Activated CD4-positive, alpha-beta memory T cell treated with anti-CD3 and anti-CD28 coated beads for 36 hours (primary cell): Measurements from ENCODE around the gene UBIAD1. TPM values are rescaled to one million over a fixed set of nuclear protein-coding genes. Genes with fewer than 3 reads are reported as not detected.
"Not testable (repeated sequence)": the region's sequence is repeated elsewhere in the genome, so short reads cannot be mapped to it uniquely, and the experiment has no call there.

ENCODE experiments used
- CTCF ChIA-PET: fragments of 350-600 bp; sonication (Branson Sonifier 250); formaldehyde crosslinking; loops from one replicate; lab custom pipeline; 2021; ENCODE audit warnings: antibody characterized with exemption, inconsistent platforms; lab: Charles Lee
- POLR2A ChIA-PET: fragments of 350-600 bp; sonication (Branson Sonifier 250); formaldehyde crosslinking; loops from one replicate; lab custom pipeline; 2021; ENCODE audit warnings: antibody characterized with exemption; lab: Charles Lee
- DNase-seq: peaks from one replicate; pipeline ENCODE4 v3.0.0-alpha.2; 2020
- H3K27ac Mint-ChIP-seq: one replicate; pipeline ENCODE4 v1.8.0; 2021; ENCODE audit warnings: mixed read lengths
- H3K27me3 Mint-ChIP-seq: one replicate; pipeline ENCODE4 v1.8.0; 2021; ENCODE audit warnings: mixed read lengths
- H3K36me3 Mint-ChIP-seq: one replicate; pipeline ENCODE4 v1.8.0; 2021; ENCODE audit warnings: mixed read lengths
- H3K4me1 Mint-ChIP-seq: one replicate; pipeline ENCODE4 v1.8.0; 2021; ENCODE audit warnings: low read depth, mixed read lengths
- H3K4me3 Mint-ChIP-seq: one replicate; pipeline ENCODE4 v1.8.0; 2021; ENCODE audit warnings: mild to moderate bottlenecking, mixed read lengths
- H3K9me3 Mint-ChIP-seq: one replicate; pipeline ENCODE4 v1.8.0; 2021; ENCODE audit warnings: mixed read lengths
- intact Hi-C: fragments of 100-400 bp; cut with micrococcal nuclease; formaldehyde crosslinking; loops from one replicate; pipeline ENCODE4 v1.15.1; 2023
- total RNA-seq, 2 experiments: library from RNA; stranded (reverse); gene quantifications; one replicate each; pipeline ENCODE4 v1.2.3, GENCODE V29; 2021

The UBIAD1 gene
- total RNA-seq, 2 experiments from 2014 or later: 21.4 to 22.4 TPM

DNA sequence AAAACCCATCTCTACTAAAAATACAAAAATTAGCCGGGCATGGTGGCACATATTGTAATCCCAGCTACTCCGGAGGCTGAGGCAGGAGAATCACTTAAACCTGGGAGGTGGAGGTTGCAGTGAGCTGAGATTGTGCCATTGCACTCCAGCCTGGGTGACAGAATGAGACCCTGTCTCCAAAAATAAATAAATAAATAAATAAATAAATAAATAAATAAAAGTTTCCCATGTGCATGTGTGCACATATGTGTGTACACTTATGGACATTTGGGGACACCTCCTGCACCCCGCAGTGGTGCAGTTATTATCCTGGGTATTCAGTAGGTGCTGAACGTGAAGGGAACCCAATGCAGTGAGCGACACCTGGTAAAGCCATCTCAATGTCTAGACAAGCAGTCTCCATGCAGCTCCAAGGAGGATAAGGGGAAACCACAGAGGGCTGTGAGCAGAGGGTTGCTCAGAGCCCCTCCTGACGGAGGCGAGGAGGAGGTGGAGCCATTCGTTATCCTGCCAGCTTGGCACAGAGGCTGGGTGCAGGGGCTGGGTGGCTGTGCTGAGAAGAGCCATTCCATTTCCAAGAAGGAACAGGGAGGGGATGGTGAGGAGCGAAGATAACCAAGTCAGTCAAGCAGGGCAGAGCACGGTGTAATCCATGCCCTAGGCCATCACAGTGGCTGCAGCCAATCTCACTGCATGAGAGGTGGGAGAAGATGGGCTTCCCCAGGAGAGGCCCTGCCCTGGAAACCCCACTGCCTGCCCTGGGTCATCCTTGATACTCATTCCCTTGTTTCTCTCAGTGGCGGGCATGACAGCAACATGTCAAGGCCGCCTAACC is 25.6 kb downstream of the UBIAD1 start:
- peaks cover 36% of the 10 kb centered on the region for H3K4me1 Mint-ChIP-seq
- no peaks in the 10 kb centered on the region for H3K27me3 Mint-ChIP-seq
- intact Hi-C loops: loop anchor here (5.0 kb wide), 1 partner anchor 56 kb away; no protein-coding TSS in a partner anchor
- ChIA-PET POLR2A (no interaction called here), CTCF (no interaction called here)
- peaks cover 9% of the 10 kb centered on the region for H3K36me3 Mint-ChIP-seq
- H3K27ac Mint-ChIP-seq: peak overlapping the region; percentile 81
- no peaks in the 10 kb centered on the region for H3K9me3 Mint-ChIP-seq
- DNase-seq: no peak
- no peak overlapping the region for H3K4me3 Mint-ChIP-seq

DNA sequence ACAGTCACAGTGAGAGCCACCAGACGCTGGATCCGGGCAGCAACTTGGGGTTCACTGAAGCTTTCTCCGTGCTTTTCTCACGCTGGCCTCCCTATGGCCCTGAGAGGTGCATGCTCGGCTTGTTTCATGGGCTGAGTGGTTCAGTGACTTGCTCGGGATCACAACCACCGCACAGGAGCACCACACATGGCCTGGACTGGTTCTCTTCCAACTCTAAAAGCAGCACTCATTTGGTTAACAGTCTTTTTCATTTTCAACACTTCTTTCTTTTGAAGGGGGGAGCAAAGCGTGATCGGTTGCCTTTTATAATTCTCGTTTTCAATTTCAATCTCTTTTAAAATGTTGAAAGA is 26.2 kb downstream of the UBIAD1 start:
- Mint-ChIP-seq H3K4me3 (no peak overlapping the region), H3K4me1 (peaks cover 36% of the 10 kb centered on the region), H3K36me3 (peaks cover 9% of the 10 kb centered on the region), H3K27me3 (no peaks in the 10 kb centered on the region), H3K27ac (peak overlapping the region; percentile 81), H3K9me3 (no peaks in the 10 kb centered on the region)
- ChIA-PET POLR2A (no interaction called here), CTCF (no interaction called here)
- intact Hi-C loops: loop anchor here (5.0 kb wide), 1 partner anchor 57 kb away; no protein-coding TSS in a partner anchor
- DNase-seq: peak; percentile 36

- POLR2A ChIA-PET: no interaction called here
- CTCF ChIA-PET: interaction anchor here (1.0 kb wide), 2 partner anchors 21 to 341 kb away, joined by 3 read pairs; no protein-coding TSS in a partner anchor
- Mint-ChIP-seq H3K36me3 (no peaks in the 10 kb centered on the region), H3K27ac (no peak overlapping the region), H3K4me3 (no peak overlapping the region), H3K4me1 (peaks cover 16% of the 10 kb centered on the region), H3K9me3 (no peaks in the 10 kb centered on the region), H3K27me3 (no peaks in the 10 kb centered on the region)
- intact Hi-C loops: no loop called here
- DNase-seq: no peak
Observed at GRCh38 chr1:11301601-11302000, 28.6 kb downstream of the UBIAD1 start.

- no peak for DNase-seq
- Mint-ChIP-seq H3K27ac (no peak overlapping the region), H3K27me3 (no peaks in the 10 kb centered on the region), H3K4me3 (no peak overlapping the region), H3K36me3 (no peaks in the 10 kb centered on the region), H3K4me1 (peaks cover 12% of the 10 kb centered on the region), H3K9me3 (no peaks in the 10 kb centered on the region)
- POLR2A ChIA-PET: interaction anchor here (0.6 kb wide), 1 partner anchor 145 kb away, joined by 3 read pairs; no protein-coding TSS in a partner anchor
- CTCF ChIA-PET: interaction anchor here (1.0 to 1.2 kb wide), 3 partner anchors 22 to 340 kb away, joined by 3 read pairs; no protein-coding TSS in a partner anchor
- intact Hi-C loops: no loop called here
Observed at GRCh38 chr1:11302366-11302765, 29.4 kb downstream of the UBIAD1 start.

DNA sequence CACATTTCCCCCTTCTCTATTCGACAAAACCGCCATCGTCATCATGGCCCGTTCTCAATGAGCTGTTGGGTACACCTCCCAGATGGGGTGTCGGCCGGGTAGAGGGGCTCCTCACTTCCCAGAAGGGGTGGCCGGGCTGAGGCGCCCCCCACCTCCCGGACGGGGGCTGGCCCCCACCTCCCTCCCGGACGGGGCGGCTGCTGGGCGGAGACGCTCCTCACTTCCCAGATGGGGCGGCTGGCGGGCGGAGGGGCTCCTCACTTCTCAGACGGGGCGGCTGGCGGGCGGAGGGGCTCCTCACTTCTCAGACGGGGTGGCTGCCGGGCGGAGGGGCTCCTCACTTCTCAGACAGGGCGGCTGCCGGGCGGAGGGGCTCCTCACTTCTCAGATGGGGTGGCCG is 32.5 kb downstream of the UBIAD1 start:
- DNase-seq, H3K36me3 Mint-ChIP-seq, H3K27ac Mint-ChIP-seq, POLR2A ChIA-PET, CTCF ChIA-PET, H3K4me1 Mint-ChIP-seq, H3K27me3 Mint-ChIP-seq, H3K9me3 Mint-ChIP-seq, H3K4me3 Mint-ChIP-seq, intact Hi-C loops: not testable (repeated sequence)

GRCh38 chr1:11307852-11308251 is 34.9 kb downstream of the UBIAD1 start:
- Mint-ChIP-seq H3K4me1 (no peaks in the 10 kb centered on the region), H3K9me3 (no peaks in the 10 kb centered on the region), H3K36me3 (no peaks in the 10 kb centered on the region), H3K4me3 (no peak overlapping the region), H3K27me3 (no peaks in the 10 kb centered on the region), H3K27ac (no peak overlapping the region)
- no peak for DNase-seq
- intact Hi-C loops: no loop called here
- ChIA-PET POLR2A (no interaction called here), CTCF (no interaction called here)

DNA sequence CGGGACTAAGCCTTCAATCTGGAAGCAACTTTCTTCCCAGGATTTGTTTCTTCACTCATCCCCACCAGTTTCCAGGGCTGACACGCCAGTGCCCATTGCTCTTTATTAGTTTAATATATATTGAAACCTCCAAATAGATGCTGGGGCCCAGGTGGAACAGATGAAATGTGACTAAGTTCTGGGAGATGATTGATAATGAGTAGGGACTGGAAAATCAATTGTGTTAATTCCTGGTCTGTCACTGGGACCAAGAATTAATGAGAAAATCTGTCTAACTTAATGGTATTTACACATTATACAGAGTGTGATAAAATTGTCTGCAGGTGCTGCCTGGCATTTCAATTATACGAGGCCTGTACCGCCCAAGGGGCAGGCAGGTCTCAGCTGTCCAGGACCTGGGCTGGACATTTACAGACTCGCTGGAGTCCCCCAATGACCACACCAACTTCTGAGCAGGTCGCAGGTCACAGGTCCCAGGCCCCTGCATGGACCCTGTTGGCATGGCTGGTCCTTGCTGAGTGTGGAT is 35.8 kb downstream of the UBIAD1 start:
- CTCF ChIA-PET: no interaction called here
- no peak overlapping the region for H3K27ac Mint-ChIP-seq
- H3K9me3 Mint-ChIP-seq: no peaks in the 10 kb centered on the region
- no peak for DNase-seq
- intact Hi-C loops: no loop called here
- H3K4me1 Mint-ChIP-seq: no peaks in the 10 kb centered on the region
- no peak overlapping the region for H3K4me3 Mint-ChIP-seq
- H3K27me3 Mint-ChIP-seq: no peaks in the 10 kb centered on the region
- POLR2A ChIA-PET: no interaction called here
- no peaks in the 10 kb centered on the region for H3K36me3 Mint-ChIP-seq

DNA sequence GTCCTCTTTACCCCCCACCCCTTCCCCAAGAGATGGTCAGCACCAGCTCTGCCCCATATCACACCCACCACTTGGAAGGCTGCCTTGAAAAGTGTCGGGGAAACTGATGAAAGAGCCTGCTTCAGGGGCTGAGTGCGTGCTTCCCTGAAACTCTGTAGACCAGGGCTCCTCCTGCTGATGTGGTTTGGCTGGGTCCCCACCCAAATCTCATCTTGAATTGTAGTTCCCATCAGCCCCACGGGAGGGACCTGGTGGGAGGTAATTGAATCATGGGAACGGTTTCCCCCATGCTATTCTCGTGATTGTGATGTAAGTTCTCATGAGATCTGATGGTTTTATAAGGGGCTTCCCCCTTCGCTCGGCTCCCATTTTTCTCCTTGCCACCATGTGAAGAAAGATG is 36.4 kb downstream of the UBIAD1 start:
- no peak overlapping the region for H3K27ac Mint-ChIP-seq
- DNase-seq: no peak
- H3K9me3 Mint-ChIP-seq: no peaks in the 10 kb centered on the region
- POLR2A ChIA-PET: no interaction called here
- CTCF ChIA-PET: no interaction called here
- no peaks in the 10 kb centered on the region for H3K27me3 Mint-ChIP-seq
- no peaks in the 10 kb centered on the region for H3K36me3 Mint-ChIP-seq
- no peak overlapping the region for H3K4me3 Mint-ChIP-seq
- H3K4me1 Mint-ChIP-seq: no peaks in the 10 kb centered on the region
- intact Hi-C loops: no loop called here

DNA sequence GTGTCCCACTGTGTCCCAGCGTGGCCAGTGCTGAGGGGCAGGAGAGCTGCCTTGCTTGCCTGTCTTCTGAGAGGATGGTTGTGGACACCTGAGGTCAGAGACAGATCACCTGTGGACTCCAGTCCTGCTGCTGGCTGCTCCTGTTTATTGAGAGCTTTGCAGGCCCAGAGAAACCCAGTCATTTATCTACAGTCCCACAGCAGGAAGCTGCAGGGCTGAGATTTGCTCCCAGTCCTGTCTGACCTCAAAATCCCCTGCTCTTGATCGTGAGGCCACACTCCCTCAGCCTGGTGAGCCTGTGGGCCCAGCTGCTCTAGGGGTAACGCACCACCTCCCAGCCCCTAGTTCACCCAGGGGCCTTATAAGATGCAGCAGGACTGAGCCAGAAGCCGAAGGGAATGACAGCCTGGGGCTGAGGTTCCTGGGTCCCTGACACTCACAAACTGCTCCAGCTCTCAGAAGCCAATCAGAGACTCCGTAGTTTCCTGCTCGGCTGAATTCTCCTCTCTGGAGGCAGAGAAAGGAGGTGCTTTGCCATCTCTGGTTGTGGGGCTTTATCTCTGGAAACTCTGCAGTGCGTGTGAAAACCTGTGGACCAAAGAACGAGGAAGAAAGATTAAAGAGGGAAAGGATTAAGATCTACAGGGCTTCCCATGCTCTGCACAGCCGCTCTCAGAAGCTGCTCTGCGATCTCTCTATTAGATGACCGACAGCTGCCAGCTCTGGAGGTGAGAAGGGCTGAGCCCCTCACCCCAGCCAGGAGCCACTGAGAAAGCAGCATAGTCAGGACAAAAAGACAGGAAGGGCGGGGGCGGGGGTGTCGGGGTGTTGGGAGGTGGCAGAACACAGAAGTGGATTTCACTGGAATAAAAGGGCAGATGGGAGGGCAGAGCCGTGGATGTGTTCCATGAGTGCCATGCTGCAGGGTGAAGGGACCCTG is 39.1 kb downstream of the UBIAD1 start:
- intact Hi-C loops: no loop called here
- Mint-ChIP-seq H3K27me3 (no peaks in the 10 kb centered on the region), H3K9me3 (no peaks in the 10 kb centered on the region), H3K4me1 (no peaks in the 10 kb centered on the region), H3K36me3 (no peaks in the 10 kb centered on the region), H3K4me3 (no peak overlapping the region), H3K27ac (no peak overlapping the region)
- DNase-seq: no peak
- ChIA-PET CTCF (no interaction called here), POLR2A (no interaction called here)

GRCh38 chr1:11314959-11315358 is 42.0 kb downstream of the UBIAD1 start:
- POLR2A ChIA-PET: no interaction called here
- no peak for DNase-seq
- Mint-ChIP-seq H3K4me3 (no peak overlapping the region), H3K9me3 (no peaks in the 10 kb centered on the region), H3K27ac (no peak overlapping the region), H3K4me1 (no peaks in the 10 kb centered on the region), H3K36me3 (no peaks in the 10 kb centered on the region), H3K27me3 (peaks cover 2% of the 10 kb centered on the region)
- CTCF ChIA-PET: interaction anchor here (0.6 kb wide), 1 partner anchor 73 kb away, joined by 5 read pairs; no protein-coding TSS in a partner anchor
- intact Hi-C loops: no loop called here

DNA sequence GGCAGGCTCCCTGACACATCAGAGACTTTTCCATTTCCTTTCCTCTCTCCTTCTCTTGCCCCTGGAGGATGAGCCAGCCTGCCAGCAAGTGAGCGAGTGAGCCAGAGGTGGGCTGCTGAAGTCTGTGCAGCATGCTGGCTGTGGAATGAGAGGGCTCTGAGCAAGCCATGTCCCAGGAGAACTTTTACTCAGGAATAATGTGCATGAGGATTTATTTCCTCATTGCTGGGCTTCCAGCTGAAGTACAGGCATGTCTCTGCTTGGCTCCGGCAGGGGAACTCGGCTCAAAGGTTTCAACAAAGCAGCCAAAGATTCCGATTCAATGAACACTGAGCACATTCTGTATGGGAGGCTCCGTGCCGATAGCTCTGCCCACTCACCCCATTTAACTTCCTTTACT is 43.7 kb downstream of the UBIAD1 start:
- POLR2A ChIA-PET: no interaction called here
- Mint-ChIP-seq H3K9me3 (no peaks in the 10 kb centered on the region), H3K36me3 (no peaks in the 10 kb centered on the region), H3K4me1 (peaks cover 3% of the 10 kb centered on the region), H3K4me3 (no peak overlapping the region), H3K27ac (no peak overlapping the region), H3K27me3 (peaks cover 7% of the 10 kb centered on the region)
- no peak for DNase-seq
- intact Hi-C loops: no loop called here
- CTCF ChIA-PET: interaction anchor here (1.6 kb wide), 1 partner anchor 329 kb away, joined by 4 read pairs; no protein-coding TSS in a partner anchor

DNA sequence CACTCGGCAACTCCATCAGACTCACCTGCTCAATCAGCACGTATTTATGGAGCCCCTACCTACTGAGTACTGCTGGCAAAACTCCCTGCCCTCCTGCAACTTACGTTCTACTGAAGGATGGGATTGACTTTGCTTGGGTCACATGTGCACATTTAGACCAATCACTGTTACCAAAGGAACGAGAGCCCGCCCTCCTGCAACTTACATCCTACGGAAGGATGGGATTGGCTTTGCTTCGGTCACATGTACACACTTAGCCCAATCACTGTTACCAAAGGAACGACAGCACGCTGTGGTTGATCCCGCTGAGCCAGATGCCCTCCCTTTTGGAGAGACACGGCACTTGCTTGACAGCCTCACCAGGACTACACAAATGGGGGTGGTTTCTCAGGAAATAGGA is 46.0 kb downstream of the UBIAD1 start:
- Mint-ChIP-seq H3K27me3 (peaks cover 7% of the 10 kb centered on the region), H3K36me3 (no peaks in the 10 kb centered on the region), H3K4me3 (no peak overlapping the region), H3K27ac (no peak overlapping the region), H3K9me3 (no peaks in the 10 kb centered on the region), H3K4me1 (peaks cover 3% of the 10 kb centered on the region)
- CTCF ChIA-PET: no interaction called here
- no peak for DNase-seq
- POLR2A ChIA-PET: no interaction called here
- intact Hi-C loops: no loop called here
